Muscle of leg (tissue), 11 donors: Measurements from ENCODE around the gene RPRD2. TPM values are rescaled to one million over a fixed set of nuclear protein-coding genes. Genes with fewer than 3 reads are reported as not detected.
A peak's percentile ranks its signal among the peaks of the same experiment; 100 is the strongest.

ENCODE experiments used
- DNase-seq: peaks from one replicate; pipeline ENCODE4 v3.0.0; 2013
- H3K27ac ChIP-seq: one replicate; pipeline ENCODE4 v1.5.1; 2013; ENCODE audit warnings: mild to moderate bottlenecking, low read length, control low read depth
- H3K27me3 ChIP-seq: one replicate; pipeline ENCODE4 v1.6.1; 2013; ENCODE audit warnings: low read length; ENCODE audit not compliant: control insufficient read depth, insufficient read depth
- H3K36me3 ChIP-seq: one replicate; pipeline ENCODE4 v1.6.1; 2013; ENCODE audit warnings: low read length; ENCODE audit not compliant: control insufficient read depth, insufficient read depth
- H3K4me1 ChIP-seq: one replicate; pipeline ENCODE4 v1.6.1; 2013; ENCODE audit warnings: low read length; ENCODE audit not compliant: control insufficient read depth, insufficient read depth
- H3K4me3 ChIP-seq: one replicate; pipeline ENCODE4 v1.5.1; 2013; ENCODE audit warnings: low read length, control low read depth
- H3K9me3 ChIP-seq: replicated peaks from 2 replicates; pipeline ENCODE4 v1.6.1; 2013; ENCODE audit warnings: low read depth, low read length; ENCODE audit not compliant: control insufficient read depth
- whole genome bisulfite sequencing: methylation state at CpG from one replicate; pipeline ENCODE4 v1.1.5; 2013; ENCODE audit warnings: missing lambda C conversion rate; ENCODE audit not compliant: insufficient coverage; 5-methylcytosine and 5-hydroxymethylcytosine counted together
- polyA plus RNA-seq, 8 donors: library from polyadenylated mRNA; unstranded; fragments of 120-200 nt; gene quantifications; one replicate each; pipeline versions ENCODE4 v1.2.1 to v1.2.3, GENCODE V29; 2013; ENCODE audit warnings: inconsistent platforms in 1 of 8, low replicate concordance in 1 of 8; ENCODE audit not compliant: insufficient read length in 8 of 8, insufficient read depth in 1 of 8
- total RNA-seq: library from RNA; stranded (reverse); fragments of 120-200 nt; gene quantifications from one replicate; pipeline ENCODE4 v1.2.4, GENCODE V29; 2013

Gene RPRD2
- total and polyA plus RNA-seq, 9 donors, result 10.2 to 27.3 (median 24.0) TPM

DNA sequence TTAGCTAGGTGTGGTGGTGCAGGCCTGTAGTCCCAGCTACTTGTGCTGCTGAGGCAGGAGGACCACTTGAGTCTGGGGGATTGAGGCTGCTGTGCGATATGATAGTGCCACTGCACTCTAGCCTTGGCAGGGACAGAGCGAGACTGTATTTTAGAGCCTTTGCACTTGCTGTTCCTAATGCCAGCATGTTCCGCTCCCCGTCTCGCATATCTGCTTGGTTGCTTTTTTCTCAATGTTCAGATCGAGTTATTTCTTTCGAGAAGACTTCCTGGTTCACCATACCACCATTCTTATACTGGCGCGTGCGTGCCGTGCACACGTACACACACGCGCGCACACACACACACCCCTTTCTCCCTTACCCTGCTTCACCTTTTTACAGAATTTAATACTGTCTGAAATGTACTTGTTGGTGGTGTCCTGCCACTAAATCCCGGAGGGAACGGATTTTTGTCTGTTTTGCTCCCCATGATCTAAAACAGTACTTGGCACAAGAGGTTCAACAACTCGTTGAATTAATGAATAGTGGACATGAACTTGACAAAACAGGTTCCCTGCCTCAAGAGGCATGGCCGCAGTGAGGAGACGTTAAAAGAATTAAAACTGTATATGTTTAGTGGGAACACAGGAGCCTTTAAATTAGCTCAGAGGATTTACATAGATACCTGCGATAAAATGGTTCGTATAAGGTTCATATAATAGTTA is 1.1 kb upstream of the RPRD2 start:
- peak overlapping the region; percentile 100 for H3K27ac ChIP-seq
- H3K27me3 ChIP-seq, result no peaks in the 10 kb centered on the region
- H3K4me3 ChIP-seq, result peak overlapping the region; percentile 70
- H3K36me3 ChIP-seq, result no peaks in the 10 kb centered on the region
- peaks cover 9% of the 10 kb centered on the region for H3K4me1 ChIP-seq
- 68% methylated on average over 11 of the region's 22 CpGs for WGBS
- no peaks in the 10 kb centered on the region for H3K9me3 ChIP-seq
- DNase-seq, result peak; percentile 22

DNA sequence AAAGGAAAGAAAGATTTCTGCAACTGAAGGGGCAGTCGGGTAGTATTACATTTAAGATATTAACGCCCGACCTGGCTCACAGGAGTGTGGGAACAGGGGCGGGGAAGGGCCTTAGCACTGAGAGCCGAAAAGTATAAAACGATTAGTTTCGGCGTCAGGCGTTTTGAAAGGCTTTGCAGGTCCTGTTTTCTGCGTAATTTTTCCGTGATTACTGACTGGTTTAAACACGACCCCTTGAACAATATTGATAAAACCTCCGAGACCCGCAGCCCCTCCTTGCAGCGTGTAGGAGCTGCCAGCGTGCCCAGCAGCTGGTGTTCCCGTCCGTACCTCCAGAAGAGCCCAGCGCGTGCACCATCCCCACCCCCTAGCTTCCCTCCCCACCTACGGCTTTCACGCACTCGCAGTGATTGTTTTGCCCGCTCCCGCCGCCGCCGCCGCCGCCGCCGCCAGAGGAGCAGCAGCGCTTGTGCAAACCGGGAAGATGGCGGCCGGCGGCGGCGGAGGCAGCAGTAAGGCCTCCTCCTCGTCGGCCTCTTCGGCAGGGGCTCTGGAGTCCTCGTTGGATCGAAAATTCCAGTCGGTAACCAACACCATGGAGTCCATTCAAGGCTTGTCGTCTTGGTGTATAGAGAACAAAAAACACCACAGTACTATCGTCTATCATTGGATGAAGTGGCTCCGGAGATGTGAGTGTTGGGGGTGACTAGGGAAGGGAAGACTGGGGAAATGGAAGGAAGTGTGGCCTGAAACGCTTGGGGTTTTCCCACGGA is 470 bp downstream of the RPRD2 start:
- Histone ChIP-seq H3K4me3 (peak overlapping the region; percentile 70), H3K36me3 (no peaks in the 10 kb centered on the region), H3K9me3 (no peaks in the 10 kb centered on the region), H3K27ac (peak overlapping the region; percentile 100), H3K27me3 (no peaks in the 10 kb centered on the region), H3K4me1 (peaks cover 9% of the 10 kb centered on the region)
- 1% methylated on average over 22 of the region's 50 CpGs for WGBS
- peak; percentile 86 for DNase-seq

DNA sequence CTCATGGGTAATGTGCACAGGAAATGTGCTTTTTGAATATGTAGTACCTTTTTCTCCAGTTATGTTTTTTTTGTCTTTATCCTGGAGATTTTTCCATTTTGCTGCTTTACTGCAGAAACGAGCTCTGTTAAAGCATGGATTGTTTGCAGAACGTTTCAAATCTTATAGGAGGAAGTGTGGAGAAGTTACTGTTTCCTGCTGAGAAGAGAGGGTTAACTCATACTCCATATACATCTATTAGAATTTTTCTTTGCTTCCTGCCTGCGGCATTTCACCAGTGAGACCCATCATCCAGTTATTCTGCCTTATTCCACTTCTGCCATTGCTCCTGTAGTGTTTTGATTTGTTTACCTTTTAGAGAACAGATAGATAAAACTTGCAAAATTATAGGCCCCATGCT is 2.0 kb downstream of the RPRD2 start:
- no CpG with 5 or more reads among the region's 3 CpGs for WGBS

DNA sequence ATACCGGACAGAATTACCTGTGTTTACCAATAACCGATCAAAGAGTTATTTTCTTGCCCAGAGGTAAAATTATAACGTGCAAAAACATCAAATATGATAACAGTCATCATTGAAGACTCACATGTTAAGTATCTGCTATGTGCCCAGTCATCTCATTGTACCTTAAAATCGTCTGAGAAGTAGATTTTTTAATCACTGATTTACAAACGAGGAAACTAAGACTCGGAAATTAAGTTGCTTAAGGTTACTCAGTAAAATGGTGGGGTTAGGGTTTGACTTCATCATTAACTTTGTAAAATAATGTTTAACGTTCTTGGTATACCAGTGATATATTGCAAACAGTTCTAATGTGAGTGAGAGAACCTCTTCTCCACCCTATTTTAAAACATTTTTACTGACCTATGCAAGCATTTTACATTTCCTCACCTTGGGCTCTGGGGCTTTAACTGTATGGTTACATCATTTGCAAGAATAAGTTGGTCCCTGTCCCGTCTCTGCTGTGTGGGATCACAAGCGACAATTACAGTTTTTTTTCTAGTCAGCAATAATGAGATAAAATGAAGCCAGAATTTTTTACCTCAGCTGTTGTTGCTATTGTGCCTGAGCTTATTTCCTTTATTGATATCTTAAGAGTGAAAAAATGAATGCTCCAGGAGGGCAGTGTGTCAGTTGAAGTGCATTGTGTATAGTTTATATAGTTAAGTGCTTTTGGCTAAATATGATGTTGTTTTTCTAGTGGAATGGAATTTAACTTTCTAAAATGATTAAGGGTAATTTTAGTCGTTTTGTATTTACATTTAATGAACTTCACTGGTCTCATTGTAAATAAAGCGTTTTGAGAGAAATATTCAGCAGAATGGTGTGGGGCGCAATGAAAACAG is 2.7 kb downstream of the RPRD2 start:
- H3K27me3 ChIP-seq, result no peaks in the 10 kb centered on the region
- DNase-seq, result peak; percentile 33
- H3K27ac ChIP-seq, result peak overlapping the region; percentile 100
- no peaks in the 10 kb centered on the region for H3K9me3 ChIP-seq
- no peaks in the 10 kb centered on the region for H3K36me3 ChIP-seq
- H3K4me3 ChIP-seq, result peak overlapping the region; percentile 70
- peaks cover 9% of the 10 kb centered on the region for H3K4me1 ChIP-seq
- WGBS, result no CpG with 5 or more reads among the region's 12 CpGs

More for the DNA sequence above, 2.0 kb downstream of the RPRD2 start:
- no peaks in the 10 kb centered on the region for H3K27me3 ChIP-seq
- no peaks in the 10 kb centered on the region for H3K36me3 ChIP-seq
- H3K4me3 ChIP-seq, result peak overlapping the region; percentile 70
- H3K27ac ChIP-seq, result peak overlapping the region; percentile 100
- no peaks in the 10 kb centered on the region for H3K9me3 ChIP-seq
- H3K4me1 ChIP-seq, result peaks cover 9% of the 10 kb centered on the region
- peak; percentile 20 for DNase-seq

DNA sequence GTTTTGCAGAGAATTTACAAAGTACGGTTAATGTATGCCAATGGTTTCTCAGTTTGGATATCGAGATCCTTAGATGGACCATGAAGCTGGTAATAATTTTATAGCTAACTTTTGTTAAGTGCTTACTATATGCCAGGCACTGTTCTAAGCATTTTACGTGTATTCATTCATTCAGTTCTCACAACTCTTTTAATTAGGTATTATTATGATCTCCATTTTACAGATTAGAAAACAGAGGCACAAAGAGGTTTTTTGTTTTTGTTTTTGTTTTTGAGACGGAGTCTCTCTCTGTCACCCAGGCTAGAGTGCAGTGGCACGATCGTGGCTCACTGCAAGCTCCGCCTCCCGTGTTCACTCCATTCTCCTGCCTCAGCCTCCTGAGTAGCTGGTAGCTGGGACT is 7.2 kb downstream of the RPRD2 start:
- Histone ChIP-seq H3K9me3 (no peaks in the 10 kb centered on the region), H3K4me3 (no peak overlapping the region), H3K27ac (no peak overlapping the region), H3K27me3 (no peaks in the 10 kb centered on the region), H3K36me3 (no peaks in the 10 kb centered on the region), H3K4me1 (no peaks in the 10 kb centered on the region)
- WGBS, result no CpG with 5 or more reads among the region's 8 CpGs
- no peak for DNase-seq

DNA sequence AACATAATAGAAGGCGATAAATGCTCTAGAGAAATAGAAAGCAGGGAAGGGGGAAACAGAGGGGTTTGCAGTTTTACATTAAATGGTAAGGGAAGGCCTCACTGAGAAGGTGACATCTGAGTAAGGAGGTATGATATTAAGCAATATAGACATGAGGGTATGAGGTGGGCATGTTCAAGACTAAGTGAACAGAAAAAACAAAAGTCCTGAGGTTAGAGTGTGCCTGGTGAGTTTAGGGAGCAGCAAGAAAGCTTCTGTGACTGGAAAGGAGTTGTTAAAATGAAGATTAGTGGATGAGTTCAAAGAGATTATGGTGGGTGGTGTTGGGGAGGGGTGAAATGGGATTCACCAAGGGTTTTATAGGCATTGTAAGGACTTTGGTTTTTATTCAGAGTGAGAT is 8.6 kb downstream of the RPRD2 start:
- H3K27me3 ChIP-seq, result no peaks in the 10 kb centered on the region
- H3K27ac ChIP-seq, result no peak overlapping the region
- no peak for DNase-seq
- no peak overlapping the region for H3K4me3 ChIP-seq
- no peaks in the 10 kb centered on the region for H3K9me3 ChIP-seq
- no peaks in the 10 kb centered on the region for H3K36me3 ChIP-seq
- 100% methylated on average over 1 of the region's 1 CpG for WGBS
- no peaks in the 10 kb centered on the region for H3K4me1 ChIP-seq

DNA sequence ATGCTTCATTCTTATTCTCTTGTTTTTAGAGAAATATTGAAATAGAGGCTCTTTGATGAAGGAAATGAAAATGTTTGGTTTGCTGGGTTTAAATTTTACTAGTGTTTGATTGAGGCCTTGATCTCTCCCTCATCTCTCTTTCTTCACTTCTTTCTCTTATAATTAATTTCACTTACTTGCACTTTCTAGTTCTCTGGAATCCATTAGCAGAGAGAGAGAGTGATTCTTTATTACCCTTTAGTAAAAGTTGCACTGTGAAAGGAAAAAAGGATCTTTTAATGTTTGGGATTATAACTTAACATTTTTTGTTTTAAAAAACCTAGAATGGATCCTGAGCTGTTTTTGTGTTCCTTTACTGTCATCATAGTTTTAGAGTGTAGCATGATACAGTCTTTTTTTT is 12.2 kb downstream of the RPRD2 start:
- H3K27me3 ChIP-seq, result no peaks in the 10 kb centered on the region
- H3K27ac ChIP-seq, result no peak overlapping the region
- H3K4me3 ChIP-seq, result no peak overlapping the region
- no peaks in the 10 kb centered on the region for H3K4me1 ChIP-seq
- DNase-seq, result no peak
- H3K9me3 ChIP-seq, result no peaks in the 10 kb centered on the region
- H3K36me3 ChIP-seq, result no peaks in the 10 kb centered on the region

DNA sequence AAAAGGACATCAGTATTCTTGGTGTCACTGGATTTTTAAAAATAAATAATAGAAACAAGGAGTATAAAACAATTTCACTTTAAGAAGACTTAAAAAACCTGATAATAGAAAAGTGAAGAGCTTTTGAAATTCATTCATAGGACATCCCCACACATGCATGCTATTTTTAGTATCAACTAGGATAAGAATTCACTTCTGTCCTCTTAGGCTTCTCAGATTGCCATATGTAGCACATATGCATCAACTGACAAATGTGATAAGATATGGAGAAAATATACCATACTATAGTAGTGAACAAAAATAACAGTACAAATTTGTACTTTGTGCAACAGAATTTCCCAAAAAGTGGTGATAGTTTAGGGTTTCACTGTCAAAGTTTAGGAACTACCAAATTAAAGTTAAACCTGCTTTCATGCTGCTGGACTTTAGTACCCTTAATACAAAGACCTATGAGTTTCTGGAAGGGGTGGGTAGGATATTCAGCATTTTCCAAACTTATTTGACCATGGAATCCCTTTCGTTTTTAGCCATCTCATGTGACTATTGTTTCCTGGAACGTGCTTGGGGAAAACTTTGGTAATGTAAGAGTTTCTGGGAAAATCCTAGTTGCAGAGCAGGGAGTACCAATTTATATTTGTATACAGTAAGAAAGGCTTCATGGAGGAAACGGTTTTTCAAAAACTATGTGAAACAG is 19.8 kb downstream of the RPRD2 start:
- no peaks in the 10 kb centered on the region for H3K4me1 ChIP-seq
- peak overlapping the region; percentile 31 for H3K27ac ChIP-seq
- no peaks in the 10 kb centered on the region for H3K27me3 ChIP-seq
- H3K4me3 ChIP-seq, result no peak overlapping the region
- peak; percentile 83 for DNase-seq
- H3K9me3 ChIP-seq, result no peaks in the 10 kb centered on the region
- H3K36me3 ChIP-seq, result no peaks in the 10 kb centered on the region
- no CpG with 5 or more reads among the region's 3 CpGs for WGBS

DNA sequence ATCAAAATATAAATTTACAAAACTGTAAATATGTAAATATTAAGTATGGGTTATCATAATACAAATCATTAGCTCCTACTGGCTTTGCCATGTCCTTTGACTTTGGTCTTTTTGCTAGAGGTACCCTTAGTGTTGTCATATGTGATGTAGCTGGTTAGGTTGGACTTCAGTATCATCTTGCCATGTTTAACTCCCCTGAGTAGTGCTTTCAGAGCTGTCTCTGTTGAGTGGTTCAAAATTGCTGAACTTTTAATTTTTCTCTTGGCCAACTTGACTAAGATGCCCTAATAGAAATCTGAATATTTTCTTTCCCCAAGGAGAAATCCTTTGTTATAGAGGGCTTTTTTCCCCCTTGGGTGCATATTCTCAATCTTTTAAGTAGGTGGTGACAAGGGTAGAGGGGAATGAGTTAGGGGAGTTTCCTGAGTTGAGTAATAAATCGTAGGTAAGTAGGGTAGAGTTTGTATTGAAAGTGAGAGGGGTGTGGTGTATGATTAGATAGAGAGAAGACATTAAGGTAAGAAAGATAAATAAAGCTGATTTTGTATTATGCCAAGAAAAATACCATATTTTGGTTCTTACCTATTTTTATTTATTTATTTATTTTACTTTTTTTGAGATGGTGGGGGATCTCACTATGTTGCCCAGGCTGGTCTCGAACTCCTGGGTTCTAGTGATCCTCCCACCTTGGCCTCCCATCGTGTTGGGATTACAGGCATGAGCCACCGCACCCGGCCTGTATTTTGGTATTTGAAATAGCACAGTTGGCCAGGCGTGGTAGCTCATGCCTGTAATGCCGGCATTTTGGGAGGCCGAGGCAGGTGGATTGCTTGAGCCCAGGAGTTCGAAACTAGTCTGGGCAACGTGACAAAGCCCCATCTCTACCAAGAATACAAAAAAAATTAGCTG is 21.8 kb downstream of the RPRD2 start:
- H3K27me3 ChIP-seq, result no peaks in the 10 kb centered on the region
- H3K27ac ChIP-seq, result no peak overlapping the region
- no peak overlapping the region for H3K4me3 ChIP-seq
- WGBS, result 88% methylated on average over 3 of the region's 10 CpGs
- DNase-seq, result no peak
- H3K36me3 ChIP-seq, result no peaks in the 10 kb centered on the region
- no peaks in the 10 kb centered on the region for H3K4me1 ChIP-seq
- no peaks in the 10 kb centered on the region for H3K9me3 ChIP-seq
